ENCODE results near the gene ZNF148.
A peak's percentile ranks its signal among the peaks of the same experiment; 100 is the strongest.

The ZNF148 gene

GRCh38 chr3:125359700-125360099, 15.4 kb downstream of the ZNF148 start:
- Histone ChIP-seq H3K27ac (ENCODE audit: extremely low read depth, low read depth, low read length) (no peak overlapping the region), H3K4me3 (ENCODE audit: low read depth, low read length) (no peak overlapping the region), H3K36me3 (ENCODE audit: control insufficient read depth in 2 of 2, insufficient read depth in 1 of 2, low read length in 2 of 2) (no peaks in the 10 kb centered on the region), H3K4me1 (ENCODE audit: control insufficient read depth, insufficient read depth, low read length) (0 out of 2 replicates have a peak, but pooled peaks cover 3% of the 10 kb centered on the region), H3K9me3 (ENCODE audit: control insufficient read depth, insufficient read depth, low read depth, low read length) (no peaks in the 10 kb centered on the region)
- ChIA-PET POLR2A (no interaction called here), CTCF (no interaction called here)
- TF ChIP-seq ZNF585B (tag by site-specific recombination; IDR thresholded peaks at IDR 0.05): no peak
- TF ChIP-seq, protein P1, sequence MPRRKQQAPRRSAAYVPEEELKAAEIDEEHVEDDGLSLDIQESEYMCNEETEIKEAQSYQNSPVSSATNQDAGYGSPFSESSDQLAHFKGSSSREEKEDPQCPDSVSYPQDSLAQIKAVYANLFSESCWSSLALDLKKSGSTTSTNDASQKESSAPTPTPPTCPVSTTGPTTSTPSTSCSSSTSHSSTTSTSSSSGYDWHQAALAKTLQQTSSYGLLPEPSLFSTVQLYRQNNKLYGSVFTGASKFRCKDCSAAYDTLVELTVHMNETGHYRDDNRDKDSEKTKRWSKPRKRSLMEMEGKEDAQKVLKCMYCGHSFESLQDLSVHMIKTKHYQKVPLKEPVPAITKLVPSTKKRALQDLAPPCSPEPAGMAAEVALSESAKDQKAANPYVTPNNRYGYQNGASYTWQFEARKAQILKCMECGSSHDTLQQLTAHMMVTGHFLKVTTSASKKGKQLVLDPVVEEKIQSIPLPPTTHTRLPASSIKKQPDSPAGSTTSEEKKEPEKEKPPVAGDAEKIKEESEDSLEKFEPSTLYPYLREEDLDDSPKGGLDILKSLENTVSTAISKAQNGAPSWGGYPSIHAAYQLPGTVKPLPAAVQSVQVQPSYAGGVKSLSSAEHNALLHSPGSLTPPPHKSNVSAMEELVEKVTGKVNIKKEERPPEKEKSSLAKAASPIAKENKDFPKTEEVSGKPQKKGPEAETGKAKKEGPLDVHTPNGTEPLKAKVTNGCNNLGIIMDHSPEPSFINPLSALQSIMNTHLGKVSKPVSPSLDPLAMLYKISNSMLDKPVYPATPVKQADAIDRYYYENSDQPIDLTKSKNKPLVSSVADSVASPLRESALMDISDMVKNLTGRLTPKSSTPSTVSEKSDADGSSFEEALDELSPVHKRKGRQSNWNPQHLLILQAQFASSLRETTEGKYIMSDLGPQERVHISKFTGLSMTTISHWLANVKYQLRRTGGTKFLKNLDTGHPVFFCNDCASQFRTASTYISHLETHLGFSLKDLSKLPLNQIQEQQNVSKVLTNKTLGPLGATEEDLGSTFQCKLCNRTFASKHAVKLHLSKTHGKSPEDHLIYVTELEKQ (tag by site-specific recombination; IDR thresholded peaks at IDR 0.05; ENCODE audit: borderline replicate concordance): no peak
- peak; percentile 50; the same call in 1 of the 2 replicates for TF ChIP-seq EGR2 (tag by site-specific recombination; IDR thresholded peaks at IDR 0.05; ENCODE audit: low read depth)
- no peak for TF ChIP-seq ZBTB7A (tag by site-specific recombination; IDR thresholded peaks at IDR 0.05; ENCODE audit: low read depth)
- TF ChIP-seq ZNF555 (tag by site-specific recombination; conservative IDR thresholded peaks at IDR 0.05): no peak
- 0 out of 2 replicates have a peak, but pooled peaks have one; percentile 27 for TF ChIP-seq ZFHX2 (tag by site-specific recombination; conservative IDR thresholded peaks at IDR 0.05)

DNA sequence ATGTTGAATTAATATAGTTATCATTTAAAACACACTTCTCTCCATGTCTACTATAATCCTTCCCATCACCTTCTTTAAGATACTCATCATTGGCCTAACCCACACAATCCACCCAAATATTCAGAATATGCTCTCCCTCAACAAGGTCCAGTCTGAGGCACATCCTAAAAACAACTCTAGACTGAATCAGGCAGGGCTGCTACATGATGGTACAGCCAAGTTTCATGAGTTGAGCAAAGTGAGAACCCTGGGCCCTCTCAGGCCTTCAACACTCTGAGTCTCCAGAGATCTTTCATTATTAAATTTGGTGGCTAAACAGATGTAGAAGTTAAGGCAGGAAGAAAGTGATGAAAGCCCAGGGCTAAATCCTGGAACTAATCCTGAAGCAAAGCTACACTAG, 16.2 kb downstream of the ZNF148 start:
- peak; percentile 51; the same call in 1 of the 2 replicates for TF ChIP-seq PRDM10 (tag by site-specific recombination; IDR thresholded peaks at IDR 0.05)
- no peak for TF ChIP-seq ZNF555 (tag by site-specific recombination; conservative IDR thresholded peaks at IDR 0.05)
- CTCF ChIA-PET: no interaction called here

GRCh38 chr3:125357837-125358236, 17.3 kb downstream of the ZNF148 start:
- no peaks in the 10 kb centered on the region for H3K9me3 ChIP-seq (ENCODE audit: control insufficient read depth, insufficient read depth, low read depth, low read length)
- POLR2A ChIA-PET: no interaction called here
- no peaks in the 10 kb centered on the region for H3K36me3 ChIP-seq (ENCODE audit: control insufficient read depth in 2 of 2, insufficient read depth in 1 of 2, low read length in 2 of 2)
- CTCF ChIA-PET: interaction anchor here (0.7 kb wide), 1 partner anchor 47 kb away, joined by 3 read pairs; no protein-coding TSS in a partner anchor
- peak overlapping the region; percentile 54 for H3K4me3 ChIP-seq (ENCODE audit: low read depth, low read length)
- TF ChIP-seq IKZF3 (tag by site-specific recombination; IDR thresholded peaks at IDR 0.05) (no peak), EGR2 (tag by site-specific recombination; IDR thresholded peaks at IDR 0.05; ENCODE audit: low read depth) (no peak), ZNF555 (tag by site-specific recombination; conservative IDR thresholded peaks at IDR 0.05) (no peak), YY2 (tag by site-specific recombination; IDR thresholded peaks at IDR 0.05) (no peak), ZNF768 (tag by site-specific recombination; IDR thresholded peaks at IDR 0.05) (no peak)
- TF ChIP-seq, protein P2, sequence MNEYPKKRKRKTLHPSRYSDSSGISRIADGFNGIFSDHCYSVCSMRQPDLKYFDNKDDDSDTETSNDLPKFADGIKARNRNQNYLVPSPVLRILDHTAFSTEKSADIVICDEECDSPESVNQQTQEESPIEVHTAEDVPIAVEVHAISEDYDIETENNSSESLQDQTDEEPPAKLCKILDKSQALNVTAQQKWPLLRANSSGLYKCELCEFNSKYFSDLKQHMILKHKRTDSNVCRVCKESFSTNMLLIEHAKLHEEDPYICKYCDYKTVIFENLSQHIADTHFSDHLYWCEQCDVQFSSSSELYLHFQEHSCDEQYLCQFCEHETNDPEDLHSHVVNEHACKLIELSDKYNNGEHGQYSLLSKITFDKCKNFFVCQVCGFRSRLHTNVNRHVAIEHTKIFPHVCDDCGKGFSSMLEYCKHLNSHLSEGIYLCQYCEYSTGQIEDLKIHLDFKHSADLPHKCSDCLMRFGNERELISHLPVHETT (tag by site-specific recombination; IDR thresholded peaks at IDR 0.05): no peak
- H3K4me1 ChIP-seq (ENCODE audit: control insufficient read depth, insufficient read depth, low read length): 0 out of 2 replicates have a peak, but pooled peaks cover 3% of the 10 kb centered on the region
- H3K27ac ChIP-seq (ENCODE audit: extremely low read depth, low read depth, low read length): no peak overlapping the region

More for the DNA sequence above, 16.2 kb downstream of the ZNF148 start:
- Histone ChIP-seq H3K4me1 (ENCODE audit: control insufficient read depth, insufficient read depth, low read length) (0 out of 2 replicates have a peak, but pooled peaks cover 3% of the 10 kb centered on the region), H3K9me3 (ENCODE audit: control insufficient read depth, insufficient read depth, low read depth, low read length) (no peaks in the 10 kb centered on the region), H3K27ac (ENCODE audit: extremely low read depth, low read depth, low read length) (no peak overlapping the region), H3K36me3 (ENCODE audit: control insufficient read depth in 2 of 2, insufficient read depth in 1 of 2, low read length in 2 of 2) (no peaks in the 10 kb centered on the region), H3K4me3 (ENCODE audit: low read depth, low read length) (no peak overlapping the region)
- POLR2A ChIA-PET: no interaction called here

All from HEK293 (cell line).